Smooth muscle cell (in vitro differentiated cells): ENCODE results near the gene SMC6. TPM values are rescaled to one million over a fixed set of nuclear protein-coding genes. Genes with fewer than 3 reads are reported as not detected.

Experiments used
- DNase-seq: peaks from one replicate; lab custom pipeline; 2025; ENCODE audit not compliant: unreplicated experiment; lab: John Stamatoyannopoulos, UW
- H2AFZ ChIP-seq: fragments of 200-600 bp; sonication (generic); 2 replicates; pipeline ENCODE4 v1.6.0; 2016; ENCODE audit warnings: antibody characterized with exemption, low read depth, mild to moderate bottlenecking
- H3F3A ChIP-seq: fragments of 200-600 bp; sonication (generic); 2 replicates; pipeline ENCODE4 v1.6.0; 2017; ENCODE audit warnings: antibody characterized with exemption, low read depth
- H3K27ac ChIP-seq: fragments of 200-600 bp; sonication (generic); 2 replicates; pipeline ENCODE4 v1.5.1; 2016; ENCODE audit warnings: low read depth, mild to moderate bottlenecking
- H3K27me3 ChIP-seq: fragments of 200-600 bp; sonication (generic); 2 replicates; pipeline ENCODE4 v1.6.1; 2016; ENCODE audit warnings: low read depth, mild to moderate bottlenecking
- H3K36me3 ChIP-seq: fragments of 200-600 bp; sonication (generic); 2 replicates; pipeline ENCODE4 v1.5.1; 2016; ENCODE audit warnings: low read depth
- H3K4me1 ChIP-seq: fragments of 200-600 bp; sonication (generic); 2 replicates; pipeline ENCODE4 v1.5.1; 2016; ENCODE audit warnings: low read depth
- H3K4me2 ChIP-seq: fragments of 200-600 bp; sonication (generic); 2 replicates; pipeline ENCODE4 v1.6.0; 2016; ENCODE audit warnings: mild to moderate bottlenecking
- H3K4me3 ChIP-seq: fragments of 200-600 bp; sonication (generic); 2 replicates; pipeline ENCODE4 v1.5.1; 2016; ENCODE audit warnings: mild to moderate bottlenecking
- H3K79me2 ChIP-seq: fragments of 200-600 bp; sonication (generic); 2 replicates; pipeline ENCODE4 v1.6.0; 2016; ENCODE audit warnings: low read depth, mild to moderate bottlenecking
- H3K9ac ChIP-seq: fragments of 200-600 bp; sonication (generic); 2 replicates; pipeline ENCODE4 v1.6.0; 2016; ENCODE audit warnings: low read depth
- H3K9me3 ChIP-seq: fragments of 200-600 bp; sonication (generic); replicated peaks from 2 replicates; pipeline ENCODE4 v1.5.1; 2016; ENCODE audit warnings: low read depth
- H4K20me1 ChIP-seq: fragments of 200-600 bp; sonication (generic); 2 replicates; pipeline ENCODE4 v1.6.0; 2016; ENCODE audit warnings: low read depth
- WGBS: methylation state at CpG from one replicate; pipeline ENCODE4 v1.1.7; 2016; ENCODE audit warnings: low lambda C conversion rate; 5-methylcytosine and 5-hydroxymethylcytosine counted together
- polyA plus RNA-seq: library from polyadenylated mRNA; unstranded; fragments of >200 nt; fragmentation: Nextera tagmentation; extraction: Ambion mirVana; gene quantifications from 2 replicates; pipeline ENCODE4 v1.2.1, GENCODE V29; 2016
- total RNA-seq: library from RNA; depleted of rRNA; stranded (reverse); fragments of >200 nt; gene quantifications from 2 replicates; pipeline ENCODE4 v1.2.3, GENCODE V29; 2014
- TF ChIP-seq, protein P1 (sequence below): fragments of 200-600 bp; sonication (generic); IDR thresholded peaks from 2 replicates; pipeline ENCODE4 v1.5.1; 2017; ENCODE audit warnings: borderline replicate concordance, mild to moderate bottlenecking, antibody characterized with exemption; ENCODE audit not compliant: insufficient read depth, poor library complexity, severe bottlenecking

SMC6 gene
- total and polyA plus RNA-seq, 2 experiments from 2014 or later: 11.2 to 18.1 TPM

DNA sequence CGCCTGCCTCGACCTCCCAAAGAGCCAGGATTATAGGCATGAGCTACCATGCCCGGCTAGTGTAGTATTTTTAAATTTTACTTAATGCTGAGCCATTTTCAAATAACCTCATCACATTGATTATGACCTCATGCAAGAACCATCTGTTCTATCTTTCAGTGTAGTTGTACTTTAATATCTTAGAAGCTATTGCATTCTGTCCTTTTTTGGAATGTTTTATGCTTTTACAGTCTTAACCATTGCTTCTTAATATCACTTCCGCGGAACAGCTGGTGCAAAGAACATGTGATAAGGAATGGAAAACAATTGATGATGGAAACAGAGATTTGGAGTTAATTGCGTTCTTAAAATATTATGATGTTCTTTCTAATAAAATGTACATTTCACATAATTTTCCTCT is 3.1 kb upstream of the SMC6 start:
- no peaks in the 10 kb centered on the region for H3K27me3 ChIP-seq
- WGBS: 97% methylated on average over 6 of the region's 6 CpGs
- TF ChIP-seq, protein P1, sequence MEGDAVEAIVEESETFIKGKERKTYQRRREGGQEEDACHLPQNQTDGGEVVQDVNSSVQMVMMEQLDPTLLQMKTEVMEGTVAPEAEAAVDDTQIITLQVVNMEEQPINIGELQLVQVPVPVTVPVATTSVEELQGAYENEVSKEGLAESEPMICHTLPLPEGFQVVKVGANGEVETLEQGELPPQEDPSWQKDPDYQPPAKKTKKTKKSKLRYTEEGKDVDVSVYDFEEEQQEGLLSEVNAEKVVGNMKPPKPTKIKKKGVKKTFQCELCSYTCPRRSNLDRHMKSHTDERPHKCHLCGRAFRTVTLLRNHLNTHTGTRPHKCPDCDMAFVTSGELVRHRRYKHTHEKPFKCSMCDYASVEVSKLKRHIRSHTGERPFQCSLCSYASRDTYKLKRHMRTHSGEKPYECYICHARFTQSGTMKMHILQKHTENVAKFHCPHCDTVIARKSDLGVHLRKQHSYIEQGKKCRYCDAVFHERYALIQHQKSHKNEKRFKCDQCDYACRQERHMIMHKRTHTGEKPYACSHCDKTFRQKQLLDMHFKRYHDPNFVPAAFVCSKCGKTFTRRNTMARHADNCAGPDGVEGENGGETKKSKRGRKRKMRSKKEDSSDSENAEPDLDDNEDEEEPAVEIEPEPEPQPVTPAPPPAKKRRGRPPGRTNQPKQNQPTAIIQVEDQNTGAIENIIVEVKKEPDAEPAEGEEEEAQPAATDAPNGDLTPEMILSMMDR: no peak
- no peak overlapping the region for H3K4me3 ChIP-seq
- H3K4me2 ChIP-seq: no peak overlapping the region
- no peaks in the 10 kb centered on the region for H3K9me3 ChIP-seq
- H3K9ac ChIP-seq: no peak overlapping the region
- DNase-seq: no peak
- H3F3A ChIP-seq: no peaks in the 10 kb centered on the region
- no peak overlapping the region for H3K27ac ChIP-seq
- peaks cover 59% of the 10 kb centered on the region for H3K79me2 ChIP-seq
- no peaks in the 10 kb centered on the region for H3K36me3 ChIP-seq
- H4K20me1 ChIP-seq: peaks cover 3% of the 10 kb centered on the region
- peaks cover 25% of the 10 kb centered on the region for H3K4me1 ChIP-seq
- H2AFZ ChIP-seq: no peak overlapping the region

DNA sequence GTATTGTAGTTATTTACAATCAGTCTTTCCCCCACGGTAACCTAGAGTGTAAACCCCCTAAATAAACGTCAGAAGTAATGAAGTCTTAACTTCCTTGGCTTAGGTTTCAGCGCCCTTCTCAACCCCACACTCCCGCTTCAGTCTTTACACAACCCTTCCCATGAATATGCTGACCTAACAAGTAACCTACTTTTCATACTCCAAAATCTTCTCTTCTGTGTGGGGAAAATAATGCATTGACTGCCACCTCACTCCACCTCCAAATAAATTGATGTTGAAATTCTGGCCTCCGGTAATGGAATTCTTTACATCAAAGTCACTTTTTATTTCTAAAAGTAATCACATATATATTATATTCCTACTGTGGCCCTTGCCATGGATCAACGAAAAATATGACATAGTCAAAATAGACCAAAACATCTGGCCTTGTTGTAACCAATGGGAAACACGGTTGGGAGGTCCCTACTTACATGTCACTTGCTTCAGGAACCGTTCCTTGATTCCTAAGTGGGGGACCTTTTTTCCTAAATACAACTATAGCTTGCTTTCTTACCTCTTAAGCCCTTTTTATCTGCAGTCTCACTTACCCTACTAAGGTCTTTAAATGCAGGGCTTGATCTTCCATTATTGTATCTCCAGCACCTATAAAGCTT is 1.3 kb upstream of the SMC6 start:
- peaks cover 25% of the 10 kb centered on the region for H3K4me1 ChIP-seq
- WGBS: 11% methylated on average over 8 of the region's 8 CpGs

GRCh38 chr2:17752892-17753802 is 463 bp downstream of the SMC6 start:
- H3K27ac ChIP-seq: peak overlapping the region; percentile 96
- 2% methylated on average over 53 of the region's 70 CpGs for WGBS

More for the DNA sequence above, 1.3 kb upstream of the SMC6 start:
- Histone ChIP-seq H3K4me3 (peak overlapping the region; percentile 83), H3K27me3 (no peaks in the 10 kb centered on the region), H3K9me3 (no peaks in the 10 kb centered on the region), H3K27ac (peak overlapping the region; percentile 96), H3F3A (no peaks in the 10 kb centered on the region), H3K9ac (peak overlapping the region; percentile 94), H4K20me1 (peaks cover 3% of the 10 kb centered on the region), H3K36me3 (no peaks in the 10 kb centered on the region), H3K4me2 (peak overlapping the region; percentile 94), H3K79me2 (peaks cover 75% of the 10 kb centered on the region), H2AFZ (peak overlapping the region; percentile 91)
- TF ChIP-seq, protein P1: no peak
- no peak for DNase-seq

More at GRCh38 chr2:17752892-17753802, 463 bp downstream of the SMC6 start:
- H3K79me2 ChIP-seq: peaks cover 80% of the 10 kb centered on the region
- peak overlapping the region; percentile 91 for H2AFZ ChIP-seq
- H3K4me2 ChIP-seq: peak overlapping the region; percentile 94
- peaks cover 7% of the 10 kb centered on the region for H4K20me1 ChIP-seq
- no peaks in the 10 kb centered on the region for H3K36me3 ChIP-seq
- DNase-seq: peak; percentile 65
- peak overlapping the region; percentile 83 for H3K4me3 ChIP-seq
- H3K9me3 ChIP-seq: no peaks in the 10 kb centered on the region
- H3F3A ChIP-seq: no peaks in the 10 kb centered on the region
- H3K4me1 ChIP-seq: peaks cover 25% of the 10 kb centered on the region
- no peaks in the 10 kb centered on the region for H3K27me3 ChIP-seq
- TF ChIP-seq, protein P1: no peak
- peak overlapping the region; percentile 94 for H3K9ac ChIP-seq
